ENCODE measurements around the gene ZBTB24. TPM values are rescaled to one million over a fixed set of nuclear protein-coding genes. Genes with fewer than 3 reads are reported as not detected.

ZBTB24 gene
- total RNA-seq, 1 experiment from 2014 or later: 11.5 TPM

GRCh38 chr6:109515781-109516409, 32.9 kb upstream of the ZBTB24 start:
- DNase-seq: no peak
- Mint-ChIP-seq H3K4me3 (ENCODE audit: low read depth, unreplicated experiment) (peak overlapping the region; percentile 8), H3K9me3 (ENCODE audit: low read depth, unreplicated experiment) (no peaks in the 10 kb centered on the region), H3K27ac (ENCODE audit: unreplicated experiment) (no peak overlapping the region), H3K27me3 (ENCODE audit: unreplicated experiment) (no peaks in the 10 kb centered on the region), H3K4me1 (ENCODE audit: low read depth, unreplicated experiment) (peaks cover 47% of the 10 kb centered on the region), H3K36me3 (ENCODE audit: insufficient read depth, unreplicated experiment) (no peaks in the 10 kb centered on the region)
- no TSS peak for BruUV-seq (replicated peaks)
- CTCF ChIA-PET: no interaction called here
- intact Hi-C loops (cut with micrococcal nuclease; ENCODE audit: unreplicated experiment): no loop called here
- TF ChIP-seq CTCF (IDR thresholded peaks at IDR 0.05; ENCODE audit: unreplicated experiment): no peak

GRCh38 chr6:109514946-109515345, 31.9 kb upstream of the ZBTB24 start:
- Mint-ChIP-seq H3K27ac (ENCODE audit: unreplicated experiment) (peak overlapping the region; percentile 47), H3K4me1 (ENCODE audit: low read depth, unreplicated experiment) (peaks cover 47% of the 10 kb centered on the region), H3K36me3 (ENCODE audit: insufficient read depth, unreplicated experiment) (no peaks in the 10 kb centered on the region), H3K27me3 (ENCODE audit: unreplicated experiment) (no peaks in the 10 kb centered on the region), H3K9me3 (ENCODE audit: low read depth, unreplicated experiment) (no peaks in the 10 kb centered on the region), H3K4me3 (ENCODE audit: low read depth, unreplicated experiment) (peak overlapping the region; percentile 8)
- no TSS peak for BruUV-seq (replicated peaks)
- TF ChIP-seq CTCF (IDR thresholded peaks at IDR 0.05; ENCODE audit: unreplicated experiment): no peak
- CTCF ChIA-PET: no interaction called here
- DNase-seq: no peak
- intact Hi-C loops (cut with micrococcal nuclease; ENCODE audit: unreplicated experiment): no loop called here

DNA sequence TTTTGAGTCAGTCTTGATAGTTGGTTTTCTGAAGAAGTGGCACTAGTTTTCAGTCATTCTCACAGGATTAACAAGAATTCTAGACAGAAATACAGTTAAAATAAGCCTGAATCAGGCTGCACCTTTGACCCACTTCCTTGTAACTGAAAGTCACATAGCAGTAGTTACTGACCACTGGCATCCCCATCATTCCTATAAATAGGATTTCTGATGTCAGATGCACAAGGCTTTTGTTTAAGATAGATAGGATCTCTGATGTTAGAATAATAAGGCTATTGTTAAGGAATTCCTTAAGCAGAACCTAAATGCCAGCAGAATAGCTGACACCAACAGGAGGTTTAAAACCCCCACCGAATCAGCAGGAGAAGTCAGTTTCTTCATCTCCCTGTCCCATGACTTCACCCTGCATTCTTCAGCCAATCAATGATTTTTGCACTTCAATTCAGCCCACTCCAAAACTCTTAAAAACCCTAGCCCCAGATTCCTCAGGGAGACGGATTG, 30.6 kb upstream of the ZBTB24 start:
- Mint-ChIP-seq H3K4me1 (ENCODE audit: low read depth, unreplicated experiment) (peaks cover 47% of the 10 kb centered on the region), H3K9me3 (ENCODE audit: low read depth, unreplicated experiment) (no peaks in the 10 kb centered on the region), H3K4me3 (ENCODE audit: low read depth, unreplicated experiment) (no peak overlapping the region), H3K36me3 (ENCODE audit: insufficient read depth, unreplicated experiment) (no peaks in the 10 kb centered on the region), H3K27me3 (ENCODE audit: unreplicated experiment) (no peaks in the 10 kb centered on the region), H3K27ac (ENCODE audit: unreplicated experiment) (peak overlapping the region; percentile 5)
- no peak for TF ChIP-seq CTCF (IDR thresholded peaks at IDR 0.05; ENCODE audit: unreplicated experiment)
- CTCF ChIA-PET: no interaction called here
- BruUV-seq (replicated peaks): no TSS peak
- intact Hi-C loops (cut with micrococcal nuclease; ENCODE audit: unreplicated experiment): no loop called here
- DNase-seq: peak; percentile 51

DNA sequence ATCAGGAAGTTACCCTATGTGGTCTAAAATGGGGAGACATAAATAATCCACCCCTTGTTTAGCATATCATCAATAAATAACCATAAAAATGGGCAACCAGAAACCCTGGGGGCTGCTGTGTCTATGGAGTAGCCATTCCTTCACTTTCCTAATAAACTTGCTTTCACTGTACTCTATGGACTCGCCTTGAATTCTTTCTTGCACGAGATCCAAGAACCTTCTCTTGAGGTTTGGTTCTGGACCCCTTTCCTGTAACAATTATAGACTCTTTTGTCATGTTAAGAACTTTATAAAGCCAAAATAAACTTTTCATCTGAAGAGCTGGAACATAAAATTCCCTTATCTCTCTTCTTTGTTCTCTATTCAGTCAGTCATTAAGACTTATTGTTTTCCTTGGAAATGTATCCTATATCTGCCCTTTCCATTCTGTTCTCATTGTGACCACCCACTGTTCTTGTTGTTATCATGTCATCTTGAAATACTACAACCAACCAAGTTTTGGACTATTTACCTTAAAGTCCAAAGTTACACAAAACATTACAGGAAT, 29.3 kb upstream of the ZBTB24 start:
- intact Hi-C loops (cut with micrococcal nuclease; ENCODE audit: unreplicated experiment): no loop called here
- Mint-ChIP-seq H3K9me3 (ENCODE audit: low read depth, unreplicated experiment) (no peaks in the 10 kb centered on the region), H3K4me3 (ENCODE audit: low read depth, unreplicated experiment) (no peak overlapping the region), H3K4me1 (ENCODE audit: low read depth, unreplicated experiment) (peaks cover 47% of the 10 kb centered on the region), H3K36me3 (ENCODE audit: insufficient read depth, unreplicated experiment) (no peaks in the 10 kb centered on the region), H3K27me3 (ENCODE audit: unreplicated experiment) (no peaks in the 10 kb centered on the region), H3K27ac (ENCODE audit: unreplicated experiment) (no peak overlapping the region)
- no peak for TF ChIP-seq CTCF (IDR thresholded peaks at IDR 0.05; ENCODE audit: unreplicated experiment)
- DNase-seq: no peak
- no TSS peak for BruUV-seq (replicated peaks)
- CTCF ChIA-PET: no interaction called here

All from Calu3 (cell line).